Heart right ventricle (tissue), 16 donors: ENCODE measurements around the gene LUM. TPM values are rescaled to one million over a fixed set of nuclear protein-coding genes. Genes with fewer than 3 reads are reported as not detected.

Experiments
- ATAC-seq, 8 donors: fragments of 200-7000 bp; cut with Tn5 transposase; one replicate each; pipeline ENCODE4 v1.9.1; 2020; ENCODE audit warnings: mild to moderate bottlenecking in 8 of 8, moderate library complexity in 8 of 8, moderate number of reproducible peaks in 1 of 8
- DNase-seq, 2 donors: peaks; one replicate each; pipeline ENCODE4 v3.0.0-alpha.2; 2020
- H3K27ac ChIP-seq, 10 donors: fragments of 200-600 bp; sonication (generic) in 2 of 10; one replicate each; pipeline versions ENCODE4 v1.5.0 to v1.8.0; 2020 to 2022; ENCODE audit warnings: mild to moderate bottlenecking in 3 of 10
- H3K27me3 ChIP-seq, 7 donors: fragments of 200-600 bp; one replicate each; pipeline ENCODE4 v1.8.0; 2021 to 2022; ENCODE audit warnings: mild to moderate bottlenecking in 2 of 7
- H3K36me3 ChIP-seq, 9 donors: fragments of 200-600 bp; sonication (generic) in 1 of 9; one replicate each; pipeline versions ENCODE4 v1.5.0 to v1.8.0; 2020 to 2022; ENCODE audit warnings: mild to moderate bottlenecking in 2 of 9
- H3K4me1 ChIP-seq, 9 donors: fragments of 200-600 bp; sonication (generic) in 1 of 9; one replicate each; pipeline versions ENCODE4 v1.5.0 to v1.8.0; 2020 to 2022; ENCODE audit warnings: mild to moderate bottlenecking in 4 of 9
- H3K4me3 ChIP-seq, 10 donors: fragments of 200-600 bp; sonication (generic) in 2 of 10; one replicate each; pipeline versions ENCODE4 v1.5.0 to v1.8.0; 2020 to 2022; ENCODE audit warnings: mild to moderate bottlenecking in 7 of 10, moderate library complexity in 2 of 10
- H3K9me3 ChIP-seq, 11 donors: fragments of 200-600 bp in 10 of 11; sonication (generic) in 2 of 11; one replicate each; pipeline versions ENCODE4 v1.5.0 to v1.8.0; 2013 to 2022; ENCODE audit warnings: mild to moderate bottlenecking in 2 of 11, control low read depth in 1 of 11, moderate library complexity in 1 of 11
- WGBS, 2 donors: extraction: QIAGEN DNeasy Blood & Tissue Kit; methylation state at CpG; one replicate each; pipeline ENCODE4 v1.1.7; 2013; ENCODE audit warnings: inconsistent platforms in 1 of 2; 5-methylcytosine and 5-hydroxymethylcytosine counted together
- intact Hi-C, 10 donors: fragments of 100-400 bp; cut with DNase I; formaldehyde crosslinking; loops; one replicate each; pipeline versions ENCODE4 v1.11.1 to v1.14.2; 2022
- polyA plus RNA-seq, 2 donors: library from polyadenylated mRNA; stranded (reverse); fragments of 200-250 nt; gene quantifications; one replicate each; pipeline ENCODE4 v1.2.3, GENCODE V29; 2013
- total RNA-seq, 10 donors: library from RNA; stranded (reverse); fragmentation: NEBNext Ultra II Directional in 3 of 10; extraction: Animal tissue kit (Norgen Biotek cat#: 25700) in 3 of 10; gene quantifications; one replicate each; pipeline versions ENCODE4 v1.2.1 to v1.2.4, GENCODE V29; 2021 to 2023
- TF ChIP-seq, protein P1 (sequence below), 9 donors: fragments of 200-600 bp; sonication (generic) in 2 of 9; IDR thresholded peaks; one replicate each; pipeline versions ENCODE4 v1.5.0 to v1.8.0; 2021 to 2022; ENCODE audit warnings: antibody characterized with exemption in 9 of 9, mild to moderate bottlenecking in 5 of 9, moderate library complexity in 1 of 9
- donor health status: Arrhythmogenic right ventricular cardiomyopathy.
- donor health status: ischemic (EF 13 %, LVEDD 7.1; RV severe dilation, severe dysfunction).
- donor health status: healthy with polysubstance abuse.
- donor health status: DM: no; HTN: yes; CAD: no.
- donor health status: DM: no; HTN: no; CAD: no.
- donor health status: ischemic (EF 25% LVEDD 6.9; RV normal size, moderate dysfunction).
- donor health status: ischemic (EF 25% LVEDD 5.7; RV mildly dilated, moderate dysfunction).
- donor health status: healthy.
- donor health status: DM: yes; HTN: yes; CAD: no.
- donor health status: Ischemic cardiomyopathy.
- donor health status: ischemic (EF 35%, LVEDD 5.7; RV mildly dilated, moderate dysfunction).
- donor health status: nonischemic (EF 11% LVEDD 7.7; RV severe dilation, severe dysfunction).
- donor health status: DM: yes; HTN: yes; CAD: no.
- donor health status: PGD.
- donor health status: ischemic (EF 29% LVEDD 5.4; RV normal size, mild dysfunction).
- donor health status: nonischemic (EF 23%, LVEDD 6.1; RV moderate dilation, normal function).

Gene LUM
- total and polyA plus RNA-seq, 12 donors = 25.1 to 193 (median 98.9) TPM

DNA sequence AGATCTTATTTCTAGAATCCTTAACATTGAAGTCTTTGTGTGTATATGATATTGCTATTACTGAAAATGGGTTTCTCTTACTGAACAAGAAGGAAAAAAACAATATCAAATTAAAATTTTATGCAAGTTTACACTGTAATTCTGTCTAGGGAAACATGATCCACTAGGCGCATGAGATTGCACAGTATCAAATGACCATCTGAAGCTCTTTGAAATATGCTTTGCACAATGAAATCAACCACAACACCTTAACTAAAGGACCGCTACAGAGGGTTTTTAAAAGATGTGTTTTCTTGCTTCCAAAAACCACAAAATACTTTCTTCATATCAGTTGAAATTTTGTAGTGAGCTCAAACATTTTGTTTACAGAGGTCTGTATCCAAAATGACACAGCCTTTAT is 38.4 kb downstream of the LUM start:
- Histone ChIP-seq H3K36me3 (no peaks in the 10 kb centered on the region), H3K4me1 (no peaks in the 10 kb centered on the region), H3K27me3 (no peaks in the 10 kb centered on the region), H3K27ac (no peak overlapping the region), H3K4me3 (no peak overlapping the region), H3K9me3 (no peaks in the 10 kb centered on the region)
- TF ChIP-seq, protein P1, sequence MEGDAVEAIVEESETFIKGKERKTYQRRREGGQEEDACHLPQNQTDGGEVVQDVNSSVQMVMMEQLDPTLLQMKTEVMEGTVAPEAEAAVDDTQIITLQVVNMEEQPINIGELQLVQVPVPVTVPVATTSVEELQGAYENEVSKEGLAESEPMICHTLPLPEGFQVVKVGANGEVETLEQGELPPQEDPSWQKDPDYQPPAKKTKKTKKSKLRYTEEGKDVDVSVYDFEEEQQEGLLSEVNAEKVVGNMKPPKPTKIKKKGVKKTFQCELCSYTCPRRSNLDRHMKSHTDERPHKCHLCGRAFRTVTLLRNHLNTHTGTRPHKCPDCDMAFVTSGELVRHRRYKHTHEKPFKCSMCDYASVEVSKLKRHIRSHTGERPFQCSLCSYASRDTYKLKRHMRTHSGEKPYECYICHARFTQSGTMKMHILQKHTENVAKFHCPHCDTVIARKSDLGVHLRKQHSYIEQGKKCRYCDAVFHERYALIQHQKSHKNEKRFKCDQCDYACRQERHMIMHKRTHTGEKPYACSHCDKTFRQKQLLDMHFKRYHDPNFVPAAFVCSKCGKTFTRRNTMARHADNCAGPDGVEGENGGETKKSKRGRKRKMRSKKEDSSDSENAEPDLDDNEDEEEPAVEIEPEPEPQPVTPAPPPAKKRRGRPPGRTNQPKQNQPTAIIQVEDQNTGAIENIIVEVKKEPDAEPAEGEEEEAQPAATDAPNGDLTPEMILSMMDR (IDR thresholded peaks at IDR 0.05) = no peak
- intact Hi-C loops = no loop called here
- DNase-seq (no peak), ATAC-seq (no peak)
- 86 to 90% methylated on average over 2 of the region's 2 CpGs for WGBS, 2 donors

GRCh38 chr12:91070936-91071335 is 40.4 kb downstream of the LUM start:
- intact Hi-C loops = no loop called here
- Histone ChIP-seq H3K4me1 (no peaks in the 10 kb centered on the region), H3K27ac (no peak overlapping the region), H3K27me3 (no peaks in the 10 kb centered on the region), H3K4me3 (no peak overlapping the region), H3K9me3 (no peaks in the 10 kb centered on the region), H3K36me3 (no peaks in the 10 kb centered on the region)
- DNase-seq (no peak), ATAC-seq (no peak)
- TF ChIP-seq, protein P1 (IDR thresholded peaks at IDR 0.05) = no peak

DNA sequence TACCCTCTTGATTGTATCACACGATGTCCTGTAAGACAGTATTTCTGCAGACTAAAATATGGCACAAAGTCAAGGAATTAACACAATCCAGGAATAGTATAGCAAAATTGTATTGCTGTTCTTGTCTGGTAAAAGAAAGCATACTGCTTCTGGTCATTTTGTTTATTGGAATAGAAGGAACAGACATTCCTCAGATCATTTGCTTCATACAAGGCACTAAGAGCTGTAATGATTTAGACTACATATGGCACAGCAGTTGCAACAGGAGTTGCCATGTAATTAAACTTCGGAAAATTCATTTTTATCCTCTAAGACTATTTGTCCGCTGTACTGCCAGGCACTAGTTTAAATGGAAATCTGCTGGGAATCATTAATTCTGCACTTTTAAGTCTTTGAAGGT is 45.9 kb downstream of the LUM start:
- no peaks in the 10 kb centered on the region for H3K27me3 ChIP-seq
- no peaks in the 10 kb centered on the region for H3K36me3 ChIP-seq
- no peak overlapping the region for H3K27ac ChIP-seq
- TF ChIP-seq, protein P1 (IDR thresholded peaks at IDR 0.05) = no peak
- no peak for DNase-seq
- no peak overlapping the region for H3K4me3 ChIP-seq
- no peaks in the 10 kb centered on the region for H3K4me1 ChIP-seq
- WGBS, 2 donors = 91 to 94% methylated on average over 3 of the region's 3 CpGs
- no peak for ATAC-seq
- no peaks in the 10 kb centered on the region for H3K9me3 ChIP-seq
- intact Hi-C loops = no loop called here

- intact Hi-C loops = no loop called here
- no peak overlapping the region for H3K27ac ChIP-seq
- DNase-seq (no peak), ATAC-seq (no peak)
- TF ChIP-seq, protein P1 (IDR thresholded peaks at IDR 0.05) = no peak
- peaks cover 0 to 1% (median 0%) of the 10 kb centered on the region in 9 donors for H3K4me1 ChIP-seq
- 74 to 87% methylated on average over 3 of the region's 3 CpGs for WGBS, 2 donors
- no peaks in the 10 kb centered on the region for H3K27me3 ChIP-seq
- H3K4me3 ChIP-seq = no peak overlapping the region
- H3K9me3 ChIP-seq = no peaks in the 10 kb centered on the region
- no peaks in the 10 kb centered on the region for H3K36me3 ChIP-seq
Observed at GRCh38 chr12:91064640-91065039, 46.7 kb downstream of the LUM start.

DNA sequence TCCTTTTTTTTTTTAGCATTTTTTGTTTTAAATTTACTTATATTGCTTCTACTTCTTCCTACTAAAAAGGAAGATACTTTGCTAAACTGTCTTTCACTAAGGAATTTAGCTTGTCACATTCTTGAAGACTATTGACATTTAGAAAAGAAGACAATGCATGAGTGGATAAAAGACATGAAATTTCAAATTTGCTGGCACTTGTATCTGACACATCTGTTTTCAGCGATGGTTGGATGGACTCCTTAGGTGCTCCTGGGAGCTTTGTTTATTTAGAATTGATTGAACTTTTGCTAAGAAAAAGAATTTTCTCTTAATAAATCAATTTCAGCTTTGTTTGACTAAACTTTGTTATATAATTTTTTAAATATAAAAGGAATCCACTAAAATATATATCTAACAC is 50.2 kb downstream of the LUM start:
- DNase-seq = no peak

More for the DNA sequence above, 50.2 kb downstream of the LUM start:
- WGBS, 2 donors = 81 to 83% methylated on average over 1 of the region's 1 CpG
- intact Hi-C loops = no loop called here
- Histone ChIP-seq H3K27me3 (no peaks in the 10 kb centered on the region), H3K9me3 (no peaks in the 10 kb centered on the region), H3K36me3 (no peaks in the 10 kb centered on the region), H3K4me1 (peaks cover 0 to 13% (median 0%) of the 10 kb centered on the region in 9 donors), H3K27ac (no peak overlapping the region), H3K4me3 (no peak overlapping the region)
- TF ChIP-seq, protein P1 (IDR thresholded peaks at IDR 0.05) = no peak
- no peak for ATAC-seq
